ENCODE results near the gene SLC39A2. TPM values are rescaled to one million over a fixed set of nuclear protein-coding genes. Genes with fewer than 3 reads are reported as not detected.

SLC39A2 gene
- total and polyA plus RNA-seq, 9 of the 15 experiments (the other 6 are each of a cell fraction or from before 2014, with no cell fraction given), result 0.06 to 0.09 TPM; not detected in 7

DNA sequence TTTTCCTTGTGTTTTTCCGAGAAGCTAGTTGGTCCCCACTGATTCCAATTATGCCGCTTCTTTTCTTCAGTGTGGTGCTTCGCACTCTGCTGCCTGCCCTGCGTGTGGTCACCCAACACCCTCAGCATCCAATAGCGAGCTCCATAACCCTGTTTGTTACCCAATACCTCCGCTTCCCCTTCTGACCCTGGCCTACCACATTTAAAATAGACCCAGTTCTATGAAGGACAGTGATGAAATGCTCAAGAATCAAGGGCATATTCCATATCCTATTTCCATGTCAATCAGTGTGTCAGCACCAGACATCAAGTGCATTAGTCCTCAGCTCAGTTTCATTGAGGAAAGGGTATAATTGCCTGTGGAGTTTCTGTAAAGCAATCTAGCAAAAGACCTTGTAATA lies 16.2 kb downstream of the SLC39A2 start:
- no peak overlapping the region for H3K27ac ChIP-seq (ENCODE audit: extremely low read depth, low read depth, low read length)
- peaks cover 0 to 7% of the 10 kb centered on the region in 2 experiments; a peak in 1 of 5 replicates for H3K4me1 ChIP-seq (replicated peaks in 1 of 2; ENCODE audit: control insufficient read depth in 2 of 2, insufficient read depth in 2 of 2, low read length in 2 of 2)
- BruUV-seq (replicated peaks), result no TSS peak
- no peak overlapping the region for H3K4me2 ChIP-seq (ENCODE audit: insufficient read depth, low read length)
- H4K20me1 ChIP-seq (replicated peaks; ENCODE audit: control insufficient read depth, insufficient read depth, low read length), result no peaks in the 10 kb centered on the region
- H3K4me3 ChIP-seq, result no peak overlapping the region
- H3K36me3 ChIP-seq (ENCODE audit: control insufficient read depth, insufficient read depth, low read length), result peaks cover 23% of the 10 kb centered on the region; the same call in 1 of the 3 replicates
- DNase-seq (ENCODE audit: extremely low read depth in 1 of 4, low spot score in 3 of 4) (no peak), FAIRE-seq (no peak), ATAC-seq (no peak)
- no peaks in the 10 kb centered on the region for H3K27me3 ChIP-seq (ENCODE audit: control insufficient read depth in 2 of 2, insufficient read depth in 2 of 2, low read length in 2 of 2)
- in situ Hi-C loops (cut with MboI), result no loop called here
- H3K9me3 ChIP-seq (replicated peaks; ENCODE audit: control insufficient read depth, insufficient read depth, low read depth, low read length), result no peaks in the 10 kb centered on the region
- intact Hi-C loops (cut with micrococcal nuclease), result loop anchor here (2.0 kb wide), 1 partner anchor 79 kb away; no protein-coding TSS in a partner anchor
- no peaks in the 10 kb centered on the region for H3K79me2 ChIP-seq (ENCODE audit: control insufficient read depth, insufficient read depth, low read length)
- H2AFZ ChIP-seq (ENCODE audit: low read depth, low read length), result no peak overlapping the region
- POLR2A ChIA-PET, result interaction anchor here (0.7 to 3.0 kb wide), 10 partner anchors 9 to 188 kb away, joined by 3 to 15 read pairs (median 4); partner anchors contain the start of gene NDRG2
- no peak overlapping the region for H3K9ac ChIP-seq (ENCODE audit: insufficient read depth in 1 of 2, low read depth in 2 of 2, low read length in 2 of 2)
- H3K9me1 ChIP-seq (ENCODE audit: control insufficient read depth, insufficient read depth, low read length), result no peaks in the 10 kb centered on the region
- CTCF ChIA-PET (ENCODE audit: low intra/inter-chr PET ratio), result interaction anchor here (1.1 to 2.5 kb wide), 4 partner anchors 24 to 89 kb away, joined by 3 to 33 read pairs (median 12); no protein-coding TSS in a partner anchor
- 59% methylated on average over 6 of the region's 6 CpGs for WGBS (ENCODE audit: insufficient coverage, low coverage, missing lambda C conversion rate)
- TF ChIP-seq CEBPB (tag; IDR thresholded peaks at IDR 0.05) (no peak), SUPT5H (IDR thresholded peaks at IDR 0.05) (no peak), RBM39 (optimal IDR thresholded peaks at IDR 0.05; ENCODE audit: low read depth, low read length) (no peak), ZBTB7A (IDR thresholded peaks at IDR 0.05; ENCODE audit: borderline replicate concordance, control insufficient read depth, low read depth, low read length) (no peak), ZNF23 (CRISPR knock-in tag; IDR thresholded peaks at IDR 0.05) (no peak), ZNF197 (CRISPR knock-in tag; IDR thresholded peaks at IDR 0.05; ENCODE audit: low read depth) (no peak), SOX6 (IDR thresholded peaks at IDR 0.05) (no peak), FOSL1 (tag; conservative IDR thresholded peaks at IDR 0.05) (no peak), TRIM28 (IDR thresholded peaks at IDR 0.05) (no peak), MED1 (CRISPR knock-in tag; IDR thresholded peaks at IDR 0.05; ENCODE audit: borderline replicate concordance) (no peak), EP300 (IDR thresholded peaks at IDR 0.05; ENCODE audit: low read length) (no peak), RHOXF2B (CRISPR knock-in tag; conservative IDR thresholded peaks at IDR 0.05) (no peak), RBM14 (IDR thresholded peaks at IDR 0.05; ENCODE audit: borderline replicate concordance, insufficient read depth, low read depth, low read length) (no peak), NEUROD1 (IDR thresholded peaks at IDR 0.05; ENCODE audit: borderline replicate concordance, low read depth, low read length, partially characterized antibody) (no peak), YY1 (IDR thresholded peaks at IDR 0.05; ENCODE audit: borderline replicate concordance in 1 of 3, control insufficient read depth in 1 of 3, extremely low read depth in 1 of 3, insufficient read depth in 3 of 3, insufficient read length in 1 of 3, insufficient replicate concordance in 2 of 3, low read depth in 1 of 3, low read length in 2 of 3) (no peak)
- TF ChIP-seq, protein P1, sequence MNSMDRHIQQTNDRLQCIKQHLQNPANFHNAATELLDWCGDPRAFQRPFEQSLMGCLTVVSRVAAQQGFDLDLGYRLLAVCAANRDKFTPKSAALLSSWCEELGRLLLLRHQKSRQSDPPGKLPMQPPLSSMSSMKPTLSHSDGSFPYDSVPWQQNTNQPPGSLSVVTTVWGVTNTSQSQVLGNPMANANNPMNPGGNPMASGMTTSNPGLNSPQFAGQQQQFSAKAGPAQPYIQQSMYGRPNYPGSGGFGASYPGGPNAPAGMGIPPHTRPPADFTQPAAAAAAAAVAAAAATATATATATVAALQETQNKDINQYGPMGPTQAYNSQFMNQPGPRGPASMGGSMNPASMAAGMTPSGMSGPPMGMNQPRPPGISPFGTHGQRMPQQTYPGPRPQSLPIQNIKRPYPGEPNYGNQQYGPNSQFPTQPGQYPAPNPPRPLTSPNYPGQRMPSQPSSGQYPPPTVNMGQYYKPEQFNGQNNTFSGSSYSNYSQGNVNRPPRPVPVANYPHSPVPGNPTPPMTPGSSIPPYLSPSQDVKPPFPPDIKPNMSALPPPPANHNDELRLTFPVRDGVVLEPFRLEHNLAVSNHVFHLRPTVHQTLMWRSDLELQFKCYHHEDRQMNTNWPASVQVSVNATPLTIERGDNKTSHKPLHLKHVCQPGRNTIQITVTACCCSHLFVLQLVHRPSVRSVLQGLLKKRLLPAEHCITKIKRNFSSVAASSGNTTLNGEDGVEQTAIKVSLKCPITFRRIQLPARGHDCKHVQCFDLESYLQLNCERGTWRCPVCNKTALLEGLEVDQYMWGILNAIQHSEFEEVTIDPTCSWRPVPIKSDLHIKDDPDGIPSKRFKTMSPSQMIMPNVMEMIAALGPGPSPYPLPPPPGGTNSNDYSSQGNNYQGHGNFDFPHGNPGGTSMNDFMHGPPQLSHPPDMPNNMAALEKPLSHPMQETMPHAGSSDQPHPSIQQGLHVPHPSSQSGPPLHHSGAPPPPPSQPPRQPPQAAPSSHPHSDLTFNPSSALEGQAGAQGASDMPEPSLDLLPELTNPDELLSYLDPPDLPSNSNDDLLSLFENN (IDR thresholded peaks at IDR 0.05; ENCODE audit: low read depth in 2 of 2, low read length in 2 of 2), result no peak
- TF ChIP-seq, protein P2, sequence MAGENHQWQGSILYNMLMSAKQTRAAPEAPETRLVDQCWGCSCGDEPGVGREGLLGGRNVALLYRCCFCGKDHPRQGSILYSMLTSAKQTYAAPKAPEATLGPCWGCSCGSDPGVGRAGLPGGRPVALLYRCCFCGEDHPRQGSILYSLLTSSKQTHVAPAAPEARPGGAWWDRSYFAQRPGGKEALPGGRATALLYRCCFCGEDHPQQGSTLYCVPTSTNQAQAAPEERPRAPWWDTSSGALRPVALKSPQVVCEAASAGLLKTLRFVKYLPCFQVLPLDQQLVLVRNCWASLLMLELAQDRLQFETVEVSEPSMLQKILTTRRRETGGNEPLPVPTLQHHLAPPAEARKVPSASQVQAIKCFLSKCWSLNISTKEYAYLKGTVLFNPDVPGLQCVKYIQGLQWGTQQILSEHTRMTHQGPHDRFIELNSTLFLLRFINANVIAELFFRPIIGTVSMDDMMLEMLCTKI (IDR thresholded peaks at IDR 0.05; ENCODE audit: partially characterized antibody), result no peak
- TF ChIP-seq, protein P3, sequence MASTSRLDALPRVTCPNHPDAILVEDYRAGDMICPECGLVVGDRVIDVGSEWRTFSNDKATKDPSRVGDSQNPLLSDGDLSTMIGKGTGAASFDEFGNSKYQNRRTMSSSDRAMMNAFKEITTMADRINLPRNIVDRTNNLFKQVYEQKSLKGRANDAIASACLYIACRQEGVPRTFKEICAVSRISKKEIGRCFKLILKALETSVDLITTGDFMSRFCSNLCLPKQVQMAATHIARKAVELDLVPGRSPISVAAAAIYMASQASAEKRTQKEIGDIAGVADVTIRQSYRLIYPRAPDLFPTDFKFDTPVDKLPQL (IDR thresholded peaks at IDR 0.05; ENCODE audit: extremely low read depth, insufficient read length), result no peak

Measured in K562 (cell line).